Neuronal stem cell (in vitro differentiated cells): ENCODE results near the gene SORCS2.

Experiments used
- DNase-seq: peaks from one replicate; pipeline ENCODE4 v3.0.0-alpha.2; 2013; ENCODE audit warnings: low spot score
- H2AFZ ChIP-seq: one replicate; pipeline ENCODE4 v1.6.1; 2013; ENCODE audit warnings: mild to moderate bottlenecking, low read length, inconsistent platforms
- H2AK5ac ChIP-seq: 2 replicates; pipeline ENCODE4 v1.6.1; 2013; ENCODE audit warnings: low read depth, mild to moderate bottlenecking, inconsistent platforms, low read length, moderate library complexity, mixed read lengths
- H2BK120ac ChIP-seq: 2 replicates; pipeline ENCODE4 v1.6.1; 2013; ENCODE audit warnings: low read depth, mild to moderate bottlenecking, inconsistent platforms, low read length, moderate library complexity, mixed read lengths
- H2BK12ac ChIP-seq: one replicate; pipeline ENCODE4 v1.6.1; 2013; ENCODE audit warnings: low read length, inconsistent platforms
- H2BK15ac ChIP-seq: 2 replicates; pipeline ENCODE4 v1.6.1; 2013; ENCODE audit warnings: mild to moderate bottlenecking, low read length, inconsistent platforms, mixed read lengths
- H2BK5ac ChIP-seq: one replicate; pipeline ENCODE4 v1.6.1; 2013; ENCODE audit warnings: inconsistent platforms, mild to moderate bottlenecking, low read length, moderate library complexity
- H3K14ac ChIP-seq: one replicate; pipeline ENCODE4 v1.6.1; 2013; ENCODE audit warnings: low read length, inconsistent platforms
- H3K18ac ChIP-seq: 2 replicates; pipeline ENCODE4 v1.6.1; 2013; ENCODE audit warnings: low read length, inconsistent platforms
- H3K23ac ChIP-seq: 2 replicates; pipeline ENCODE4 v1.6.1; 2013; ENCODE audit warnings: low read depth, mild to moderate bottlenecking, mixed read lengths, low read length, inconsistent platforms; ENCODE audit not compliant: poor library complexity
- H3K27ac ChIP-seq: replicated peaks from 3 replicates; pipeline ENCODE4 v1.5.1; 2013; ENCODE audit warnings: low read length, inconsistent platforms
- H3K27me3 ChIP-seq, 3 experiments: 2 replicates each; pipeline ENCODE4 v1.6.1; 2013; ENCODE audit warnings: low read length in 3 of 3, mild to moderate bottlenecking in 2 of 3, inconsistent platforms in 1 of 3, low read depth in 1 of 3, mixed read lengths in 1 of 3, moderate library complexity in 1 of 3; ENCODE audit not compliant: control insufficient read depth in 3 of 3, insufficient read depth in 3 of 3
- H3K36me3 ChIP-seq, 2 donors: replicated peaks in 1 of 2; 2 replicates each; pipeline ENCODE4 v1.6.1; 2013; ENCODE audit warnings: low read length in 2 of 2; ENCODE audit not compliant: control insufficient read depth in 2 of 2, insufficient read depth in 2 of 2
- H3K4ac ChIP-seq: 2 replicates; pipeline ENCODE4 v1.6.1; 2013; ENCODE audit warnings: inconsistent platforms, mild to moderate bottlenecking, low read length, moderate library complexity
- H3K4me1 ChIP-seq, 2 donors: 1 replicate in 1 of 2; 2 replicates in 1 of 2; pipeline ENCODE4 v1.6.1; 2013; ENCODE audit warnings: low read length in 2 of 2, low read depth in 1 of 2; ENCODE audit not compliant: control insufficient read depth in 2 of 2, insufficient read depth in 1 of 2
- H3K4me2 ChIP-seq: one replicate; pipeline ENCODE4 v1.6.1; 2013; ENCODE audit warnings: mild to moderate bottlenecking, low read length, inconsistent platforms; ENCODE audit not compliant: insufficient read depth, poor library complexity, severe bottlenecking
- H3K4me3 ChIP-seq, 2 donors: 2 replicates each; pipeline ENCODE4 v1.5.1; 2013; ENCODE audit warnings: low read length in 2 of 2, mild to moderate bottlenecking in 2 of 2, inconsistent platforms in 1 of 2, moderate library complexity in 1 of 2
- H3K79me1 ChIP-seq: one replicate; pipeline ENCODE4 v1.6.1; 2013; ENCODE audit warnings: low read depth, mild to moderate bottlenecking, inconsistent platforms, low read length, moderate library complexity
- H3K9ac ChIP-seq: one replicate; pipeline ENCODE4 v1.6.1; 2013; ENCODE audit warnings: mild to moderate bottlenecking, low read depth, low read length, inconsistent platforms; ENCODE audit not compliant: poor library complexity
- H3K9me3 ChIP-seq, 2 donors: replicated peaks in 1 of 2; 2 replicates each; pipeline versions ENCODE3 to v1.6.1; 2013; ENCODE audit warnings: low read length in 2 of 2, mild to moderate bottlenecking in 2 of 2, inconsistent platforms in 1 of 2, low read depth in 1 of 2, mixed read lengths in 1 of 2, moderate library complexity in 1 of 2; ENCODE audit not compliant: control insufficient read depth in 2 of 2, insufficient read depth in 1 of 2
- H4K8ac ChIP-seq: one replicate; pipeline ENCODE4 v1.6.1; 2013; ENCODE audit warnings: low read depth, mild to moderate bottlenecking, inconsistent platforms, low read length, moderate library complexity
- H4K91ac ChIP-seq: one replicate; pipeline ENCODE4 v1.6.1; 2013; ENCODE audit warnings: low read length, low read depth, mild to moderate bottlenecking, inconsistent platforms; ENCODE audit not compliant: poor library complexity
- WGBS, 2 donors: extraction: QIAGEN DNeasy Blood & Tissue Kit; methylation state at CpG; one replicate each; pipeline ENCODE4 v1.1.7; 2013; ENCODE audit warnings: missing lambda C conversion rate in 2 of 2, mixed read lengths in 1 of 2; ENCODE audit not compliant: insufficient read length in 2 of 2, insufficient replicate concordance in 1 of 2; ENCODE audit errors: extremely low coverage in 2 of 2; 5-methylcytosine and 5-hydroxymethylcytosine counted together

Gene SORCS2

DNA sequence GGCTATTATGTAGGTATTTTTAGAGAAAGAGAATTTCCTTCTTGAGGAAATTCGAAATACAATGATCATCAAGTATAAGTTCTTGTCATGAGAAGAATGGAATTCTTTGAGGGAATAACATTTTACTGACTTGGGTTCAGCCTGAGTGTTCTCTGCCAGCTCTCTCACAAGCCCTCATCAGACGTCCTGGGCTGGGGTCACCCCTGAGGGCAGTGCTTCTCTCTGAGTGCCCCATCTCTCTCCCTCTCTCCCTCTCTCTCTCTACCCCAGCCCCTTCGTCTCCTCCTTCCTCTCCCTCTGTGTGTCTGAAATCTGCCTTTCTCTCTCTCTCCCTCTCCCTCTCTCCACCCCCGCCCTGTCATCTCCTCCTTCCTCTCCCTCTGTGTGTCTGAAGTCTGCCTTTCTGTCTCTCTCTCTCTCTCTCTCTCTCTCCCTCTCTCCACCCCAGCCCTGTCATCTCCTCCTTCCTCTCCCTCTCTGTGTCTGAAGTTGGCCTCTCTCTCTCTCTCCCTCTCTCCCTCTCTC is 484.1 kb downstream of the SORCS2 start:
- Histone ChIP-seq H3K14ac (no peak overlapping the region), H3K9me3 (peaks cover 0 to 3% of the 10 kb centered on the region in 2 donors), H3K4me1 (peaks cover 0 to 7% of the 10 kb centered on the region in 2 donors), H3K27ac (no peak overlapping the region), H3K9ac (peak overlapping the region; percentile 63), H2AFZ (no peak overlapping the region), H2BK15ac (no peak overlapping the region), H3K18ac (peak overlapping the region; percentile 24), H3K4me2 (no peak overlapping the region), H3K23ac (no peak overlapping the region), H3K4ac (no peak overlapping the region), H2AK5ac (no peak overlapping the region), H4K8ac (no peak overlapping the region), H3K36me3 (no peaks in the 10 kb centered on the region), H2BK5ac (no peak overlapping the region), H3K27me3 (peaks cover 0 to 11% (median 0%) of the 10 kb centered on the region in 3 experiments), H4K91ac (no peak overlapping the region), H2BK120ac (no peak overlapping the region), H3K79me1 (no peaks in the 10 kb centered on the region), H2BK12ac (no peak overlapping the region), H3K4me3 (no peak overlapping the region)
- no peak for DNase-seq
- no CpG with 5 or more reads among the region's 4 CpGs for WGBS, 2 donors

- no peaks in the 10 kb centered on the region for H3K79me1 ChIP-seq
- peak overlapping the region; percentile 77 for H2BK15ac ChIP-seq
- no peak overlapping the region for H3K4me3 ChIP-seq
- H3K9me3 ChIP-seq, result peaks cover 0 to 6% of the 10 kb centered on the region in 2 donors
- H3K4me2 ChIP-seq, result no peak overlapping the region
- no peaks in the 10 kb centered on the region for H3K36me3 ChIP-seq
- H2BK120ac ChIP-seq, result no peak overlapping the region
- DNase-seq, result no peak
- no peak overlapping the region for H4K8ac ChIP-seq
- no peak overlapping the region for H3K4ac ChIP-seq
- no peak overlapping the region for H4K91ac ChIP-seq
- peaks cover 0 to 11% (median 0%) of the 10 kb centered on the region in 3 experiments for H3K27me3 ChIP-seq
- H2AK5ac ChIP-seq, result peak overlapping the region; percentile 78
- H3K14ac ChIP-seq, result no peak overlapping the region
- peak overlapping the region; percentile 67 for H3K18ac ChIP-seq
- peaks cover 0 to 7% of the 10 kb centered on the region in 2 donors for H3K4me1 ChIP-seq
- no peak overlapping the region for H3K27ac ChIP-seq
- H2BK12ac ChIP-seq, result no peak overlapping the region
- WGBS, 2 donors, result no CpG with 5 or more reads among the region's 15 CpGs
- H2AFZ ChIP-seq, result peak overlapping the region; percentile 17
- H3K23ac ChIP-seq, result no peak overlapping the region
- peak overlapping the region; percentile 42 for H2BK5ac ChIP-seq
- no peak overlapping the region for H3K9ac ChIP-seq
These were observed 484.7 kb downstream of the SORCS2 start for GRCh38 chr4:7677086-7677485.

- no peak overlapping the region for H3K27ac ChIP-seq
- peak overlapping the region; percentile 36 for H2BK12ac ChIP-seq
- peaks cover 0 to 11% (median 0%) of the 10 kb centered on the region in 3 experiments for H3K27me3 ChIP-seq
- peak overlapping the region; percentile 81 for H2AK5ac ChIP-seq
- peak overlapping the region; percentile 15 for H4K91ac ChIP-seq
- H3K4ac ChIP-seq, result no peak overlapping the region
- no CpG with 5 or more reads among the region's 11 CpGs for WGBS, 2 donors
- no peak overlapping the region for H3K4me3 ChIP-seq
- peak overlapping the region; percentile 14 for H3K9ac ChIP-seq
- no peaks in the 10 kb centered on the region for H3K79me1 ChIP-seq
- peak overlapping the region; percentile 69 for H2BK120ac ChIP-seq
- H3K9me3 ChIP-seq, result peaks cover 0 to 6% of the 10 kb centered on the region in 2 donors
- peaks cover 0 to 7% of the 10 kb centered on the region in 2 donors for H3K4me1 ChIP-seq
- DNase-seq, result no peak
- H3K36me3 ChIP-seq, result no peaks in the 10 kb centered on the region
- no peak overlapping the region for H3K14ac ChIP-seq
- H3K18ac ChIP-seq, result peak overlapping the region; percentile 63
- H2BK15ac ChIP-seq, result peak overlapping the region; percentile 14
- H3K23ac ChIP-seq, result peak overlapping the region; percentile 45
- peak overlapping the region; percentile 42 for H2BK5ac ChIP-seq
- no peak overlapping the region for H3K4me2 ChIP-seq
- H4K8ac ChIP-seq, result no peak overlapping the region
- H2AFZ ChIP-seq, result no peak overlapping the region
These were observed 485.5 kb downstream of the SORCS2 start for GRCh38 chr4:7677799-7678301.

- DNase-seq, result no peak
- peaks cover 0 to 6% of the 10 kb centered on the region in 2 donors for H3K9me3 ChIP-seq
- H3K27ac ChIP-seq, result no peak overlapping the region
These were observed 486.0 kb downstream of the SORCS2 start for GRCh38 chr4:7678318-7678852.

More at GRCh38 chr4:7678318-7678852, 486.0 kb downstream of the SORCS2 start:
- no peaks in the 10 kb centered on the region for H3K79me1 ChIP-seq
- WGBS, 2 donors, result no CpG with 5 or more reads among the region's 9 CpGs
- no peak overlapping the region for H3K14ac ChIP-seq
- no peak overlapping the region for H3K4me3 ChIP-seq
- H2BK15ac ChIP-seq, result no peak overlapping the region
- no peak overlapping the region for H2BK5ac ChIP-seq
- no peaks in the 10 kb centered on the region for H3K36me3 ChIP-seq
- peaks cover 0 to 7% of the 10 kb centered on the region in 2 donors for H3K4me1 ChIP-seq
- H3K4me2 ChIP-seq, result no peak overlapping the region
- no peak overlapping the region for H2AFZ ChIP-seq
- H3K9ac ChIP-seq, result no peak overlapping the region
- H3K27me3 ChIP-seq, result peaks cover 0 to 11% (median 0%) of the 10 kb centered on the region in 3 experiments
- H2BK12ac ChIP-seq, result peak overlapping the region; percentile 36
- H4K8ac ChIP-seq, result no peak overlapping the region
- peak overlapping the region; percentile 81 for H2AK5ac ChIP-seq
- H3K4ac ChIP-seq, result no peak overlapping the region
- H3K23ac ChIP-seq, result peak overlapping the region; percentile 45
- peak overlapping the region; percentile 69 for H2BK120ac ChIP-seq
- peak overlapping the region; percentile 15 for H4K91ac ChIP-seq
- H3K18ac ChIP-seq, result peak overlapping the region; percentile 63
